H4 (cell line): ENCODE measurements around the gene KY. TPM values are rescaled to one million over a fixed set of nuclear protein-coding genes. Genes with fewer than 3 reads are reported as not detected.

Experiments
- DNase-seq: peaks from one replicate; pipeline ENCODE4 v3.0.0-alpha.2; 2015; ENCODE audit warnings: low spot score
- total RNA-seq: library from RNA; depleted of rRNA; stranded (reverse); fragments of >200 nt; shearing (Covaris generic); gene quantifications from 2 replicates; pipeline ENCODE4 v1.2.3, GENCODE V29; 2014

KY gene
- total RNA-seq, 1 experiment from 2014 or later: 0.04 TPM

DNA sequence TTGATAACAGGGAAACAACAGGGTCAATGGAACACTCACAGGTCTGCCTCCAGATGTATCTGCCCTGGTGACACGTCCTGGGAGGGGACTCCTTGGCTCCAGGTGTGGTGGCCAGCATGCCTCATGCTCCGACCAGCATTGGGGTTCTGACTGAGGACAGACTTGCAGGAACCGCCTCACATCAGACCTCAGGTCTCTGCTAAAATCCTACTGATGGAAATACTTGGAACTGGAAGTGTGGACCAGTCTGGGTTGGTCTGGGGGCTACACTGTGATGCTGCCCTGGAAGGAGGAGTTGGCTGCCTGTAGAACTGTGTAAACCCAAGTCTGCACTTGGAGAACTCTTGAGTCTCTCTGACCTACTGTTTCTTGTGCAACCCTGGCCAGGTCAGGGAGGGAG is 17.1 kb upstream of the KY start:
- no peak for DNase-seq

DNA sequence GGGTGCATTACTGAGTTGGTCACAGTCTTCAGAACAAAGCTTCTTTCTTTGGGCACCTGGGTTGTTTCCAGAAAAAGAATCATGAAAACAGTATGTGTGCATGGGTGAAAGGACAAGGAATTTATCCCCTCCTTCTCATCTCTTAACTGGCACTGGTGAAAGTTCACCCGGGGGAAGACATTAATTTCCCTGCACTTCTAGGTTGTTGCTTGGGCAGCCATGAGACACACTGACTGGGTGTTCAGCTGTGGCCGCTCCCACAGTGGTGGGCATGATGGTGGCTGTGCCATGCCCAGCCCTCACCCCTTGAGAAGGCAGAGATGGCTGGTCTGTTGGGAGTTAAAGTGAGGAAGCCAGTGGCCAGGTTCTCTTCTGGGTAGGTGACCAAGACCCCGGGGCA is 16.6 kb upstream of the KY start:
- no peak for DNase-seq

DNA sequence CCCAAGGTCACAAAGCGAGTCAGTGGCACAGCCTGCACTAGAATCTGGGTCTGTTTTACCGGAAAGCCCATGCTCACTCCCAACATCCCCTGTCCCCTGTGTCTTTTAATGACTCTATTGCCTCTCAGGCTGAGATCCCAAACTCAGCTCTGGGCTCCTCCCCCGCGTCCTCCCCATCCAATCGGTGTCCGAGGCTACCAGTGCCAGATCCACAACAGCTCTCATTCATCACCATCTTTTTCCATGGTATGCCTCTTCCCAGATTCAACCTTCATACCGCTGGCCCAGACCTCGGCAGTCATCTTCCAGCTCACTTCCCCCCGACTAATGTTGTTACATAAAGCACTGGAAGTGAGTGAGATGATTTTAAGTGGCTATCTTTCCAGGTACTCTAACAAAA is 16.1 kb upstream of the KY start:
- DNase-seq: no peak

DNA sequence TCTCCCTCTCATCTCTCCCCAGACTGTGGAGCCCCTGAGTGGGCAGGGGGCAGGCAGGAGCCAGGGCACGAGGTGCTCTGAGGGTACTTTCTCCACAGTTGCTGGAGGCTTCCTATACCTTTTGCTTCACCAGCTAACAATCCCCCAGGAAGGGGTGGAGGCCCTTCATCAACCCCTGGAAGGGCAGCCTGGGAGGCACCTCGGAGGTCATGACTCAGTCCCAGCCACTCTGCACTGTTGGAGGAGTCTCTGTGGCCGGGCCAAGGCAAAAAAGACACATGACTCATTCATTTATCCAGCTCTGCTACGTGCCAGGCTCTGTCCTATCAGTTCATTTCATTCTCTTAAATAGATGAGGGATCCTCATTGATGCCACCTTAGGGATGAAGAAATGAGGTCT is 15.6 kb upstream of the KY start:
- no peak for DNase-seq

DNA sequence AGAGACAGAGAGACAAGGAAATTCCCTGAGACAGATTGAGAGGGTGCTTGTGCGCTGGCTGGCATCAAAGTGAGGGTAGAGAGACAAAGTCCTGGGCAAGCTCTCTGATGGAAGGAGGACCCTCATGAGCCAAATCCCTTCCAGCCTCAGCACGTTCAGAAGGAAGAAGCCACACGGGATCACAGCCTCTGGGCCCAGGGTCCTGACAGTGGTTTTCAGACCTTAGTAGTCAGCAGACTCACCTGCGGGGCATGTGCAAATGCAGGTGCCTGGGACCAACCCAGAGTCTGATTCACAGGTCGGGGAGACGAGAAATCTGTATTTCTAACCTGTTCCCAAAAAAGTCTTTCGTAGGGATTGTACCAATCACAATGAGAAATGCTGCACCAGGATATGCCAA is 15.2 kb upstream of the KY start:
- DNase-seq: no peak

DNA sequence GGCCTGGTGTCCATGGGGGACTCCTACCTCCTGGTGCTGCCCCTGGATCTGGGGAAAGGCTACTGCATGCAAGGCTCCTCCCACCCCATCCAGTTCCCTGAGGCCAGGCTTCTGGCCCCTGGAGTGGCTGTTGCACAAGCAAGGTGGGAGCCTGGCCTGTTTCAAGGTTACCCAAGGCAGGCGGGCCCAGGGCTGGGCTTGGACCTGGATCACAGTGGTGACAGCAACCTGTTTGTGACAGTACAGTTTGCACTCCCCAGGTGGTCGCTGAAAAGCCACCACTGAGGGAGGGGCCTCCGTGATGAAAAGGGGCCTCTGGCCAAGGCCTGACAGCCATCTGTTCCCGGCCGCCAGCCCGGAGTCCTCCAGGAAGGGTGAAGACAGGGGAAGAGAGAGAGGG is 14.4 kb upstream of the KY start:
- no peak for DNase-seq

DNA sequence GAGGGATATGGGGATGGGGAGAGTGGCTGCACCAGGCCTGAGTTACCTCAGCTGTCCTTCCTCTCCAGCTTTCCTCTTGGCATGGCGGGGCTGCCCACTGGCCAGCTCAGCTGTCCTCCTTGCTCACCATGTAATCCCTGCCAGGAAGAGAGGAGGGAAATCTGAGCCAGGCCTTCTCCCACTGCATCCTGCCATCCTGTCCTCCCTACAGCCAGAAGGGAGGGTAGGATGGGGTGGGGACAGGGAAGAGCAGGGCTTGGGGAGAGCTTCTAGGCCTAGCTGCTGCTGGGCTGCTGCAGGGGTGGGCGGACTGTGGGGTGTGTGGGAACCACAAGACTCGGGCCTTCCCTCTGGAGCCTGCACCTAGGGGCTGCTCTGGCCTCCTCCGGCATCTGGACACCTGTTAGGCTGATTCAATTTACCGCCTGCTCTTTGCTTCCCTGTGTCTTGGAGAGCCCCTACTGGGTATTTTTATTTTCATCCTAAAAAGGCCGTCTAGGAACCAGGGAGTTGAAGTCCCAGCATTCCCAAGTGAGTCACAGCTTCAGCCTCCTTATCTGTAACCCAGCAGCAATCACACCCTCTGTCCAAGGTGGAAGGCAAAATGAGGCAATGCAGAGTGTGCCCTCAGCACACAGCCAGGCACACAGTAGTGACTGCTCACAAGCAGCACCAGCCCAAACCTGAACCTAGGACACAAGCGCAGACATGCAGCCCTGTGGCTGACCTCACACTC is 13.1 kb upstream of the KY start:
- no peak for DNase-seq

DNA sequence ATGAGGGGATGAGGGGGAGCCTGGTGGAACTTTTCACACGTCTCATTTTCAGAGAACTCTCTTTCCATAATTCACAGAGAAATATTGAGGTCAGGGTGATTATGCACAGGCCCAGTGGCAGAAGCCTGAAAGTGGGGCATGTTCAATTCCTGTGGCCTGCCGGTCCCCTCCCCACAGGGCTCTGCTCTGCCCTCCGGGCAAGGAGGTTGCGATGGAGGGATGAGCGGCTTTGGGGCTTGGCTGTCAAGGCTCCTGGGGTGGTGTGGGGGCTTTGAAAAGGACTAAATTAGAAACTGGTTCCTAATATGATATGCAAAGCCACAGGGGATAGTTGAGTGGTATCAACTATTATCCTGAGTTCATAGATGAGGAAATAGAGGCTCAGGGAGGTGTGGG is 9.2 kb upstream of the KY start:
- no peak for DNase-seq

DNA sequence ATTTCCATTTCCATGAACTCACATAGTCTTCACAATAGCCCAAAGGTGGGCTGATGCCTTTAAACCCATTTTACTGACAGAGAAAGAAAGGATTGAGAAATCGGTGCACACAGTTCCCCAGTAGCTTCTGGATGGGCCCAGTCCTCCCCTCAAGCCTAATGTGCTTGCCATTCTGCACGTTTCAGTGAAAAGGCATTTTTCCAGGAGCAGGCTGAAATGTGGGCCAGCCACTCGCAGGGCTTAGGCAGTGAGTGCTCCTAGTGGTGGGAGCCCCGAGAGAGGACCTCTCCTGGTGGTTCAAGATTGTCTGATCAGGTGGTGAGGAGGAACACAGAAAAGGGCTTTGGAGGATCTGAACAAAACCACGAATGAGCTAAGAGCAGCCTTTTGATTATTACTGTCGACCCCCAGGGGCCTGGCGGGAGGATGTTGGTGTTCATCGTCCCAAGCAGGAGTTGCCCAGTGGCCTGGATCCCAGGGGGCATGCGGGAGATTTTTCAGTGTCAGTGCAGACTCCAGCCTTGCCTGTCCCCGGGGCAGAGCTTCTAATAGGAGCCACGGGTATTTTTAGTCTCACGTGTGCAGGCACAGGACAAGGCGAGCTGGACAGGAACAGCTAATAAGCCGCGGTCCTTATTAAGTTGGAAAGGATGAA is 8.7 kb upstream of the KY start:
- DNase-seq: no peak

DNA sequence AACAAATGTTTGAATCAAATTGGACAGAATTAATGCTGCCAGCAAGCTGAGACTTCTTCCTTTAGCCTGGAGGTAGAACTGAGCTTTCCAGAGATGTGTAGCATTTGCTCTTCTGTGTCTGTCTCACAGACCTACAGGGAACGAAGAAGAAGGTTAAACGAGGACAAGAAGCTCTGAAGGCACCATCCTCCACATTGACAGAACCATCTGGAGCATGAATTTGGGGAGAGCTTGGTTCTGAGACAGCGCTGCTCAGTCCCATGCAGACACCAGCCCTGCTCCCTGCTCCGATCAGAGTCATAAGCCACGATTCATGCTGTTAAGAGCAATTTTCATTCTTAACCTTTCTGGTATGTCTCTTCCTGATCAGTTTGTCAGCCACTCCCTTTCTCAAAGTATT is 7.7 kb upstream of the KY start:
- no peak for DNase-seq

DNA sequence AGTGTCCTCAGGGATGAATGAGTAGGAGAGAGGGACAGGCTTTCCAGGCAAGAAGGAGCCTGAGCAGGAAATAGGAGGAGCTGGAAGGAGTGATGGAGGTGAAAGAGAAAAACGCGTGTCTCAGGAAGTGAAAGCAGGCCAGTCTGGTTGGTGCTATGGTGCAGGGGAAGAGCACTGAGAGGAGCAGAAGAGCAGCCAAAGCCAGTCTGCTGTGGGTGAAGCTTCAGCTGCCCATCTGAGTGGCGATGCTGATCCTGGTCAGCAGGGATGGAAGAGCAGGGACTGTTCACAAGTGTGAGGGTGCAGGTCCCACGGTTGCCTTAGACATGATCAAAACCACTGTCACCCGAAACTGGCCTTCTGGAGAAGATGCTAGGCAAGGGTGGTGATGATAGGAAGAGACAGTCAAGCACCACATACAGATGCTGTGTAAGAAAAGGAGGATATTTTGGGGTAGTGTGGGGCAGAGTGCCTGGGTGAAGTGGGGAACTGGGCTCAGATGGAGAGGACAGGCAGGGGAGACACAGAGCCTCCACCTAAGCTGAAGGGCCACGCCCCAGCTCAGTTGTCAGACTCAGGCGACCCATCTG is 5.5 kb upstream of the KY start:
- DNase-seq: no peak

DNA sequence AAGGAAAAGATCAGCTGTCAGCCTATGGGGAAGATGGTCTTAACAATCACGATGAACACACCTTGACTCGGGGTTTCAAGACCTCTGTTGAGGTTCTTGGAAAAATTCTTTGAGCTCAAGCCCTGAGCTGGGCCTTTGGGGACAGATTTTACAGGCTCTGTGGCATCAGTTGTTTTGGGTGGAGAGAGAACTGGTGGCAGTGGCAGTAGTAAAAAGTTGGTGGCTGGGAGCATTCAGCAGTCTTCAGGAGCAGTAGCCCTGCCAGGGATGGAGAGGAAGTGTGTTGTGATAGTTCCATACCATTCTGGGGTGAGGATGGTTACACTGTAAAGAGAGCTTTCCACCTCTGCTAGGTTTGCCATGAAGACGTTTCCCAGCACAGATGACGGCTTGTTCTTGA is 4.9 kb upstream of the KY start:
- no peak for DNase-seq

DNA sequence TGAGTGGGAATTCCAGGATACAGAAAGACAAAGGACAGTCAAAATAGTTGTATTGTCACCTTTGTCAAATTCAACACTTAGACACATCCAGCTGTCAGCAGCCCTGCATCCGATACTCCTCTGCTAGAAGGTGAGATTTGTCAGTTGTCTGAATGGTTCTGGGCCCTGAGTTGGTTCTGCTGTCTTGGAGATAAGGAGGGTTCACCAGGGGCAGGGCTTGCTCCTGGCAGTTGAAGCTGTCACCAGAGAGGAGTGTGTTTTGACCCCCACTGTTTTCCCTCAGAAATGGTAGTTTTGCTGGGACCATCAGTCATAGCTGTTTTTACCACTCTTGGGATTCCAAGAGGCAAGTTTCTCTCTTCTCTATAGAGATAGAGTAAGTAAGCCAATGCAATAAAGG is 3.2 kb upstream of the KY start:
- no peak for DNase-seq

DNA sequence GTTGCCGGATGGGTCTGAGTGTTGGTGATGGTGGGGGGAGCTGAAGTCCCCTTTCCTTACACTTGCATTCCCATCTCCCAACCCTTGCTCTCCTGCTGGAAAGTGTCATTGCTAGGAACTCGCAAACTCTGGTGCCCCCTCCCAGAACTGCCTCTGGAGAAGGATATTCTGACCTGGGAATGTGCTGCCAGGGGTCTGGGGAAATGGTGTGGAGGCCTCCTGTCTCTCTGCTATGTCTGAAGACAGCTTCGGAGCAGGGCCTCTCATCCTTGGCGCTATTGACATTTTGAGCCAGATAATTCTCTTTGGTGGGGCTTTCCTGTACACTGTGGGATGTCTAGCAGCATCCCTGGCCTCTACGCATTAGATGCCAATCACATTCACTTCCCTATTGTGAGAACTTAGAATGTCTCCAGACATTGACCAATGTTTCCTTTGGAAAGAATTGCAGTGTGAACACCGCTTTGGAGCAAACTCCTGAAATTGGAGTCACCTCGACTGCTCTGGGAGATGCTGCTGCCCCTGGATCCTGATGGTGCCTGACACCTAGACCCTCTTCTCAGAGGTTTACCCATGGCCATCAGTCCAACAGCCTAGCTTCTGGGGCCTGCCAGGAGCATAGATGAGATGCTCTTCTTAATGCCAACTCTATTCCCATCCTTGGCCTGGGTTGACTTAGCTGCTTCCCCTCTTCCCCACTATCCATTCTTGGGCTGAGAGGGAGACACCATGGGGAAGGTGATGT is 2.2 kb upstream of the KY start:
- no peak for DNase-seq

DNA sequence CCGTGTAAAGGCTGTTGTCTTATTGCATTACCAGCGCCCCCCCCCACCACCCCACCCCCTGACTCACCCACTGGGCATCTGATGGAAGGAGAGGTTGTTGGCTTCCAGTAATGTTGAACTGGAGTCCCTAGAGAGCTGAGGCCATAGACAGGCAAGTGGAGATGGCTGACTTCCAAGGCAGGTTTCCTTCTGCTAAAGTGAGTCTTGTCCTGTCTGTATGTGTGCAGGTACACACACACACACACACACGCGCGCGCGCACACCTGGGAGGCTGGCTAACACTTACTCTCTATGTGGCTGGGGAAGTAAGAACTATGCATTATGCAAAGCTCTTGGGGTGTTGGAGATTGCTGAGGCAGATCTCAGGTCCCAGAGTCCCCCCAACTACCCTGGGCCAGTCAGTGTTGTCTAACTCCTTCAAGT is 1.6 kb upstream of the KY start:
- DNase-seq: no peak

DNA sequence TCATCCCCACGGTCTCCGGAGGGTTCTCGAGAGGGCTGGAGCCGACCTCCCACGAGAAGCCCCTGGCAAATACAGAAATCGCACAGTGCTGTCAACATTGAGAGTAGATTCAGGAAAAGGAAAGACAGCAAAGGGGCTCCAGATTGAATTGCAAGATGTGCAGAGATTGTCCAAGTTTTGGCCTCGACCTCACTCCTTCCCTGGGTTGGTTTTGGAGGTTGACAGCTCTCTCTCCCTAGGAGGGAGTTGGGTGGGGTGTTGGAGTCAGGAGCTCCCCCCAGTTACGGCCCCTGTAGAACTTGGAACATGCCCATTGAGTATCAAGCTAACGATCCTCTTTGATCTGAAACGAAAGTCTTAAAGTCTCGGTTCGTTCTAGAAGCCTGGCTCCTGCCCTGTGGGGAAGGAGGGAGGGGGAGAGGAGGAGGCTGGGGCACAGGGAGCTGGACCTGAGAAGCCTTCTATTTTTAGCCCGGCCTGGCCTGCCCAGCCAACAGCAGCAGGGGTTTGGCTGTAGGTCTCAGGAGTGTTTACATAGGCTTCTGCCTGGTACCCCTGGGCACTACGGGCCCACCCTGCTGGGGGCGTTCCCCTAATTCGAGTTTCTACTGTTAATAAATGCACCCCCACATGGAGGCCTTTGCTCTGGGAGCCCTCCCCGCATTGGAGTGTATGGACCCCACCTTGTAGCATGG is 672 bp upstream of the KY start:
- no peak for DNase-seq

DNA sequence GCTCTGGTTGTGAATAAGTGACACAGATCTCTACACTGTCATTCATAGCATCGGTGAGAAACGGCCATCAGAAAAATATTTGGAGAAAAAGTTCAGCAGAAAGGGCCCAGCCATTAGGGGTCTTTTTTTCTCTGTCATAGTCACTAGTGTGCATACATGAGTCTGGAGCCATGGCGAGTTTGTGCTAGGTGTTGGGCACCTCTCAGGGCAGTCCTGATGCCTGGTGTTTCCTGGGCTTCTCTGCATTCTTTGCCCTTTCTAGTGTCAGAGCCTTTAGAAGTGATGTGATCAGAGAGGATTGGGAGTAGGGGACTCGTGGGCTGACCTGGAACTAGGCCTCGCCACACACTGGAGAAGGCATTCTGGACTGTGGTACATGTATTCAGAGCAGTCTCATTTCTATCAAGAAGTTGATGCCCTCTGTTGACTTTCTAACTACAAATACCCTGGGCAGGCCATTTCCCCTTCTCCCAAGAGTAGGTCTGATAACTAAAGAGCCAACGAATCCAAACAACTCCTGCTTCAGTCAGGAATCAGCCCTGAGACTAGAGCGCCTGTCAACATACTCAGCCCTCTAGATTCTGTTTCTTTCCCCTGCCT is 1.6 kb downstream of the KY start:
- no peak for DNase-seq

DNA sequence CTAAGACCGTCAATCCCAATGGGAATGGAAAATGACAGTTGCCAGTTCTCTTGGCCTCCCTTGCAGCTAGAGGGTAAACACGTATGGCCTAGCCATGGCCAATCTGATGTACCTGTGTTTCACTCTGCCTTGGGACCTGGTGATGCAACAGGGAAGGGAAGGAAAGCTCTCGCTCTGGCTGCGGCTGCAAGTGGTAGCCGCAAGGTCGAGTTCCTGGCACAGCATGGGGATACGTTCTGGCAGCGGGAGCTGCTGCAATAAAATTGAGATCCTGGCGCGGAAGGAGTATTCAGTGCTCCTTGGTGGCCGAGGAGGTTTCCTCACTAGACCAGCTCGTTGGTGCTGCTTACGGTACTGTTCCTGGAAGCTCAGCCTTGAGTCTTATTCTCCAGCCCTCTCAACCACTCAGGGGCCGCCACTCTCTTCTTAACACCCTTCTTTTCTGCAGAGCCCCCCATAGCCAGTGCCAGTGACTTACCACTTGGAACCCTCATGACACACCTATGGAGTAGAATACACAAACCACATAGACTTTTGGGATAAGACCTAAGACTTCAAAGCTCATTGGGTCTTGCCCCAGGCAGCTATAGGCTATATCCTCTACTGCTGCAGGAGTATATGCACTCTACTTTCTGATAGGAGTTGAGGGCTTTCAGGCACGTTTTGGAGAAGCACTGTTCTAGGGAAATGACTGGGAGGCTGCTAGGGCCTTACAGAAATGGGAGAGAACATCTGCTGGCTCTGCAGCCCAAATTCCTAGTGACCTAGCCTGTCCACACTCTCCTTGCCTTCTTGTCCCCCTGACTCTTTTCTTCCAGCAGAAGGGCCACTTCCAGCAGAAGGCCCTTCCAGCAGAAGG is 2.7 kb downstream of the KY start:
- DNase-seq: no peak

DNA sequence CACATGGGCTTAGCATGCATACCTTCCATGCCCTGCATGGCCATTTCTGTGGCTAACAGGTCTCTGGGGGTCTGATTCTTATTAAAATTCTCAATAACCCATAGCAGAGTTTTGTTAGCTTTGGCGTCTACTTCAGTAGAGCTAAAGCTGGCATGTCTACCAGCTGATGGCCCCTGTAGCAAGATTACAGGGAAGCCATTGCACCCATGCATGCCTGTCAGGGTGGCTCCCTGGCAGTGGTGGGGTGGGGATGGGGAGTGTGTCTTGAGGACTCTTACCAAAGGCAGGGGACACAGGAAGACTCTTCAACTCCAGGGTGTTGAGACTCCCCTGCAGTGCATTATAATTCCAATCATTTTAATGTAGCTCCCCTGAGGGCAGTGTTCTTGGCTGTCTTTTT is 4.7 kb downstream of the KY start:
- no peak for DNase-seq

DNA sequence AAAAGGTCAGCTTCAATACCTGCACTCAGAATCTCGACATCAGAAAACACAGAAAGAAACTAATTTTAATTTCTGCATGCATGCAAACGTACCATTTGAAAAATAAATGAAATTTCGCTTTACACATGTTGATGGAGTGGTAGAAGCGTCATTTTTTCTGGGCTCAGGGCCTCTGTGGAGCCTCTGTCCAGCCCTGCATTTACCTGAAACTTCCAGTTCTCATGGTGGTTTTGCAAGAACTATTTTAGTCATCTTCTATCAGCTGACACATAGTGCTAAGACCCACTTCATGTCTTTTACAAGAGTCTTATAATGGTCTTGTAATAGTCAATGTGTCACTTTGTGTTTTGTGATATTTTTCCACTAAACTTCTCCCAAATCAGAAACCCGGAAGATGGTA is 5.3 kb downstream of the KY start:
- DNase-seq: no peak
